ENCODE measurements around the gene SH3BP5.

The SH3BP5 gene

DNA sequence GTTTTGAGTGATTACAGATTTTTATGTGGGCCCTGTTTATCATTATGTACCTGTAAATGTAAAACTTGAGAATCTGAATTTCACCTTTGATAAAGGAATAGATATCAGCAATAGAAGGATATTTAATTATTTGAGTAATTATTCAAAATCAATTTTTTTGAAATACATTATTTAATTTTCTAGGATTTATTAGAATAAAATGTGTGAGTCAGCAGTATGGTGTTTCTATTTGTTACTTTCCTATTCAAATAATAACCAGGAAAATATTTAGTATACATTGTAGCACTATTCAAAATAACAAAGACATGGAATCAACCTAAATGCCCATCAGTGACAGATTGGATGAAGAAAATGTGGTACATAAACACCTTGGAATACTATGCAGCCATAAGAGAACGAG lies 104.2 kb downstream of the SH3BP5 start:
- DNase-seq = no peak

DNA sequence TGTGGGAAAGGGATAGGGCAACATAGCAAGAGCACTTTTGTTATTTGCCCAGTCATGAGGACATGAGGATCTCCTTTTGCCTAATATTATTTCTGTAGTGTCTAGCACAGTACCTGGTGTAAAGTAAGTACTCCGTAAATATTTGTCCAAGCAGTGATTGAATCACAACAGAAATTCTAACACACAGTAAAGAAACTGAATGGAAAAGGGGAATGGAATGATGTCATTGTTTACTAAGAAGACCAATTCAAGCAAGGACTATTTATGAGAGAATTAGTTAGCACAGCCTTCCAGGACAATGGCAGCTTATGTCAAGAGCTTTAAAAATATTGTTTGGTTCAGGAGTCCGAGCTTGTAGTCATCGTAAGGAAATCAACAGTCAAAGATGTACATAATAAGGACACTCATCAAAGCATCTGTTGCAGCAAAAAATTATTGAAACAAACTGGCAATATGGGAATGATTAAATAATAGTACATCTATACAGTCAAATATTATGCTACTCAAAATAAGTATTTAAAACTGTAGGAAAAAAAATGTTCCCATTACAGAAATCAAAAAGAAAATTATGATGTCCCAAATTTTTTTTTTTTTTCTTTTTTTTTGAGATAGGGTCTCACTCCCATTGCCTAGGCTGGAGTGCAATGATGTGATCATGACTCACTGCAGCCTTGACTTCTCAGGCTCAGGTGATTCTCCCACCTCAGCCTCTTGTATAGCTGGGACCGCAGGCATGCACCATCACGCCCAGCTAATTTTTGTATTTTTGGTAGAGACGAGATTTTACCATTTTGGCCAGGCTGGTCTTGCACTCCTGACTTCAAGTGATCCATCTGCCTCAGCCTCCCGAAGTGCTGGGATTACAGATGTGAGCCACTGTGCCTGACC lies 108.5 kb downstream of the SH3BP5 start:
- no peak for DNase-seq

DNA sequence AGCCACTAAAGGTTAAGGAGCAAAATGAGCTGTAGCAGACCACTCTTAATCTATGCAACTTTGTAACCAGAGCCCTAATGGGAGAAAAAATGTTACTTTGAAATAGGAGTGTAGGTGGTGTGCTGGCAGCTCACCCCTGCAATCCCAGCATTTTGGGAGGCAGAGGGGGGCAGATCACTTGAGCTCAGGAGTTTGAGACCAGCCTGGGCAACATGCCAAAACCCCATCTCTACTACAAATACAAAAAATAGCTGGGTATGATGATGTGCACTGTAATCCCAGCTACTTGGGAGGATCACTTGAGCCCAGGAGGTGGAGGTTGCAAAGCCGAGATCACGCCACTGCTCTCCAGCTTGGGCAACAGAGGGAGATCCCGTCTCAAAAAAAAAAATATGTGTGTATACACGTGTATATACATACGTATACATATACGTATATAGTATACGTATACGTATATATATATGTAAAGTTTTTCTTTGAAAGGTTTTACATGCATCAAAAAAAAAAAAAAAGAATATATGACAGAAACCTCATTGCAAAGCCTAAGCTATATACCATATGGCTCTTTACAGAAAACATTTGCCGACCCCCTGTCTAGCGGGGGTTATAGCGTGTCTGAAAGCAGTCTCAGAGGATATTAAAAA lies 110.7 kb downstream of the SH3BP5 start:
- no peak for DNase-seq

DNA sequence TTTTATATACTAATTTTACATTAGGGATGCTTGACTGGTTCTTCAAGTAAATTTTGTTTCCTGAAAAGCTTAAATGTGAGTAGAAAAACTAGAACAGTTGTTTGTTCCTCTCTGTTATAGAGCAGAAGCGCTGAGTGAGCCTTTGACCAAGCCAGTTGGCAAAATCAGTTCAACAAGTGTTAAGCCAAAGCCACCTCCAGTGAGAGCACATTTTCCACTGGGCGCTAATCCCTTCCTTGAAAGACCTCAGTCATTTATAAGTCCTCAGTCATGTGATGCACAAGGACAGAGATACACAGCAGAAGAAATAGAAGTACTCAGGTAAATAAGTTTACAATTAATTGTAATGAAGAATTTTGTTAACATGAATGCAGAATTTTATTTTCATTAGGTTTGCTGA lies 111.7 kb downstream of the SH3BP5 start:
- no peak for DNase-seq

DNA sequence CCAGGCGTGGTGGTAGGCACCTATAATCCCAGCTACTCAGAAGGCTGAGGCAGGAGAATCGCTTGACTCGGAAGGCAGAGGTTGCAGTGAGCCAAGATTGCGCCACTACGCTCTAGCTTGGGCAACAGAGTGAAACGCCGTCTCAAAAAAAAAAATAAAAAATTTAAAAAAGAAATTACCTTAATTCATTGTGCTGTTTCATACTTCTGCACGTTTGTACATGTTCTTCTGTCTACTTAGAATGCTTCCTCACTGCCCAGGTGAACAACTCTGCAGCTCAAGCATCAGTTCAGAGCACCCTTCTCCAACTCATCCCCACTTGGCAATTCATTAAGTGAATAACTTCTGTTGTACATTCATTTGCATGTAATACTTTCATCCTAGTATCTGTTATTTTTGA lies 112.3 kb downstream of the SH3BP5 start:
- DNase-seq = no peak

DNA sequence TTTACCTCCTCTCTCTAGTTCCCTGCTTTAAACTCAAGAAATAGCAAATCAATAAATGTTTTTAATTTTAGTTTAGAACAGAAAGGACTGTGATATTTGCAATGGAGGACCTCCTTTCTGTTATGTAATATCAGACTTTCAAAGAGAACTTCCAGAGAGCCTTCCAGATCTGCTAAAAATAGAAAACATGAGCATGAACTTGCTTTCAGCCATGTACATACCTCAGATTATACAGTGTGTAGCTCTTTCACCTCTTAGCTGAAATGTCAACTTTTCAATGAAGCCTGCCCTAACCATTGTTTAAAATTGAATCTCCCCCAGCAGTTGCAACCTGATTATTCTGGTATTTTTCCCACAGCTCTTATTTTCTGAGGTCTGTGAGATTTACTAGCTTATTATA lies 113.7 kb downstream of the SH3BP5 start:
- no peak for DNase-seq

DNA sequence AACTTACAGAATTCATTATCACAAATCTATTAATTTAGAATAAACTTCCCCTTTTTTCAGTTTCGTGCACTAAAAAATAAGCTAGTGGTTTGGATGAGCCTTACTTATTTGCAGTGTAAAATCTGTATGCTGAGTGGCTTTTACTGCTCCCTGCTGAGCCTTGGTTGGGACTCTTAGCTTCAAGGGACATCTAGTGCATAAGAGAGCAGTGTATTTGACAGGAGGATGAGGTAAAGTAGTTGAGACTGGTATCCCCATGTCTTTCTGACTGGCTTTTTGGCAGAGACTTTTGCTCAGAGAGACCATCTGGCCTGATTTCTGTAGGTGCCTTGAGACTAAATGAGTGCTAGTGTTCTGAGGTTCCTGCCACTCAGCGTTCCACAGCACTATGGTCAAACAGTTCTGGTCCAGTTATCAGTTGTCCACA lies 114.5 kb downstream of the SH3BP5 start:
- DNase-seq = no peak

DNA sequence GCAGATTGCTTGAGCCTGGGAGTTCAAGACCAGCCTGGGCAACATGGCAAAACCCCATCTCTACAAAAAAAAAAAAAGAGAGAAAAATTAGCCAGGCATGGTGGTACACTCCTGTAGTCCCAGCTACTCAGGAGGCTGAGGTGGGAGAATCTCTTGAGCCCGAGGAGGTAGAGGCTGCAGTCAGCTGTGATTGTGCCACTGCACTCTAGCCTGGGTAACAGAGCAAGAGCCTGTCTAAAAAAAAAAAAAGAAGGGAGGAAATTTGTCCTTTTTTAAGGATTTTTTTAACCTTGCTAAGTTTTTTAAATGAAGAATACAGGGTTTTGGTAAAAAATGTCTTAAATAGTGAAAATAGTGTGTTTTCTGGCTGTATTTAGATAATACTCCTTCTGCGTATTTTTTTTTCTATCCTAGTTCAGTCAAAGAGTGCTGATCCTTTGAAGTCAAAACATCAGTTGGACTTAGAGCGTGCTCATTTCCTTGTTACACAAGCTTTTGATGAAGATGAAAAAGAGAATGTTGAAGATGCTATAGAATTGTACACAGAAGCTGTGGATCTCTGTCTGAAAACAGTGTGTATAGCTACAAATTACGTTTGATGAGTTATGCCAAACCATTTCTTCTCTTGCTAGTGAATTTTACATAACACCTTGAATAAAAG lies 115.2 kb downstream of the SH3BP5 start:
- DNase-seq = no peak

DNA sequence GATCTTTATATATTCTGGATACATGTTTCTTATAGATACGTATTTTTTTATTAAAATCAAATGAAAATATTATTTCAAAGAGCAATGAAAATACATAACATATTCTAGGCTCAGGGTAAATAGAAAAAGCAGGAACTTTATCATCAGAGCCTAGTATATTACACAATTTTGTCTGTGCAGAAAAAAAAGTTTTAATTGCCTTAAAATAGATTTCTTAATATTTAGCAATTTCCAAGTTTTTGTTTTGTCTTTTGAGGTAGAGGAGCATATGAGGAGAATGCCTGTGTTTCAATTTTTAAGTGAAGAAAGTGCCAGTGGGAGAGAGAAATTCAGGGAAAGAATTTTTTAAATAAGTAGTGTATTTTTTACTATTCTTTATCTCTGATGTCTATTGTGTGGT lies 115.9 kb downstream of the SH3BP5 start:
- DNase-seq = no peak

DNA sequence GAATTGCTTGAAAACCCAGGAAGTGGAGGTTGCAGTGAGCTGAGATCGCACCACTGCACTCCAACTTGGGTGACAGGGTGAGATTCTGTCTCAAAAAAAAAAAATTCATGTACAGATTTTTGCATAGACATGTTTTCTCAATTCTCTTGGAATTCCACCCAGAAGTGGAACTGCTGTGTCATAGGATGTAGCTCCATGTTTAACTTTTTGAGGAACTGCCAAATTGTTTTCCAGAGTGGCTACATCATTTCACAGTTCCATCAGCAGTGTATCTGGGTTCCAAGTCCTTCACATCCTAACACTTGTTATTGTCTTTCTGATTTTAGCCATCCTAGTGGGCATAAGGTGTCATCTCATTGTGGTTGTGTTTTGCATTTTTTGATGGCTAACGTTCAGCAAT lies 116.4 kb downstream of the SH3BP5 start:
- no peak for DNase-seq

DNA sequence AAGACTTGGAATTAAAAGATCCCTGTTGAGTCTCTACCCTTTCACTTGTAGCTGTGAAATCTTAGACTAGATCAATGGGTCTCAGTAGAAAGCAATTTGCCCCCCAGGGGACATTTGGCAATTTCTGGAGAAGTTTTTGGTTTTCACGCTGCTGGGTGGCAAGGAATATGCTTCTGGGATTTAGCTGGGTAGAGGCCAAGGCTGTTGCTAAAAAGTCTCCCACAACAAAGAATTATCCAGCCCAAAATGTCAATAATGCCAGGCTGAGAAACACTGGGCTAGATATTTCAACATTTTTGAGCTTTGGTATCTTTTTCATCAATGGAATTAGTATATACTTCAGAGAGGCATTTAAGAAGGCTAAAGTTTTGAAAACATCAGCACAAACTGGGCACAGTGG lies 117.6 kb downstream of the SH3BP5 start:
- DNase-seq = no peak

DNA sequence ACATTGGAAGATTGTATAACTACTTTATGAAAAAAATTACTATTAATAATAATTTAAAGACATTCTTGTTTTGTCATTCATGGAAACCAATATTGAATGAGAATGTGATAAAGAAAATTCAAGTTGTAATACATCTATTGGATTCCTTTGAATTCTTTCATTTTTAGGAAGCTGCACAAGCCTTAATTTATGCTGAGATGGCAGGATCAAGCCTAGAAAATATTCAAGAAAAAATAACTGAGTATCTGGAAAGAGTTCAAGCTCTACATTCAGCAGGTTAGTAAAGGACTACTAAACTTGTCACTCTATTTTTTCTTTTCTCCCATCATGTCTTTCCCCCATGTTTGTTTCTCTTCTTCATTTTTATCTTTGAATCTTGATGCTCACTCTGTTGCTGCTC lies 120.4 kb downstream of the SH3BP5 start:
- no peak for DNase-seq

DNA sequence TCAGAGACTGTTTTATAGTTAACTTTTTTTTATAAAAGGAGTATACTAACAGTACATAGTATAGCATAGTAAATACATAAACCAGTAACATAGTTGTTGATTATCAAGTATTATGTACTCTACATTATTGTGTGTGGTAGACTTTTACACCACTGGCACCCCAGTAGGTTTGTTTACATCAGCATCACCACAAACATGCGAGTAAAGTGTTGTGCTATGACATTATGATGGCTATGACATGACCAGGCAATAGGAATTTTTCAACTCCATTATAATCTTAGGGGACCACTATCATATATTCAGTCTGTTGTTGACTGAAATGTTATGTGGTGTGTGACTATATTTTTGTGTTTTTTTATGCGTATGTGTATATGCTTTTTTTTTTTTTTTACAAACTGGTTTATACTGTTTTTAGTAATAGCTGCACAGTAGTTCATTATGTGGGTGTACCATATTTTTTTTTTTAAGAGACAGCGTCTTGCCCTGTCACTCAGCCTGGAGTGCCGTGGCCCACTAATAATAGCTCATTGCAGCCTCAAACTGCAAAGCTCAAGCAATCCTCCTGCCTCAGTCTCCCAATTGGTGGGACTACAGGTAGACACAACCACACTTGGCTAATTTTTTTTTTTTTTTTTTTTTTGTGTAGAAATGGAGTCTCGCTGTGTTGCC lies 124.4 kb downstream of the SH3BP5 start:
- DNase-seq = no peak

DNA sequence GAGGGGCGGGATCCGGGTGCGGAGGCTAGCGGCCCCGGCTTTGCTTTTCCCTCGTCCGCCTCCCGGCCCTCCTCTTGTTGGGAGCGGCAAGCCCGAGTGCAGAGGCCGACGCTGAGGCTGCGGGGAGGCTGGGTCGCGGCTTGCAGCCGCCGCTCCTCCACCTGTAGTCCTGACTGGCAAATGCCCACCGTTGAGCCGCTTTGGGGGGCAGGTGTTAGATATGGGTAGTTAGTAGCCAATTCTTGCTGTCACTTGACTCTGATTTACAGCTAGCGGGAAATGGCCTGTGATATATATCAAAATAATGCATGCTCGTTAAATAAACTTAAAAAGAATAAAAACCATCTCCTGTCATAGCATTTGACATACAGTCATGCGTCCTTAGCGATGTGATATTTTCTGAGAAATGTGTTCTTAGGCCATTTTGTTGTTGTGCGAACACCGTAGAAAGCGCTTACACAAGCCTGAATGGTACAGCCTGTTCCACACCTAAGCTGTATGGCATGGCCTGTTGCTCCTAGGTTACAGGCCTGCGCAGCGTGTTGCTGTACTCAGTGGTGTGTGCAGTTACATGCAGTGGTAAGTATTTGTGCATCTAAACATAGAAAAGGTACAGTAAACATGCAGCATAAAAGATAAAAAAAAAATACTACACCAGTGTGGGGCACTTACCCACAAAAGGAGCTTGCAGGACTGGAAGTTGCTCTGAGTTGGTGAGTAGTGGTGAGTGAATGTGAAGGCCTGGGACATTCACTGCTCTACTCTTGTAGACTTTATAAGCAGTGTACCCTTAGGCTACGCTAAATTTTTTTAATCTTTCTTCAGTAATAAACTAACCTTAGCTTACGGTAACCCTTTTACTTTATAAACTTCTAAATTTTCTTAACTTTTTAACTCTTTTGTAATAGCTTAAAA lies 125.5 kb downstream of the SH3BP5 start:
- no peak for DNase-seq

DNA sequence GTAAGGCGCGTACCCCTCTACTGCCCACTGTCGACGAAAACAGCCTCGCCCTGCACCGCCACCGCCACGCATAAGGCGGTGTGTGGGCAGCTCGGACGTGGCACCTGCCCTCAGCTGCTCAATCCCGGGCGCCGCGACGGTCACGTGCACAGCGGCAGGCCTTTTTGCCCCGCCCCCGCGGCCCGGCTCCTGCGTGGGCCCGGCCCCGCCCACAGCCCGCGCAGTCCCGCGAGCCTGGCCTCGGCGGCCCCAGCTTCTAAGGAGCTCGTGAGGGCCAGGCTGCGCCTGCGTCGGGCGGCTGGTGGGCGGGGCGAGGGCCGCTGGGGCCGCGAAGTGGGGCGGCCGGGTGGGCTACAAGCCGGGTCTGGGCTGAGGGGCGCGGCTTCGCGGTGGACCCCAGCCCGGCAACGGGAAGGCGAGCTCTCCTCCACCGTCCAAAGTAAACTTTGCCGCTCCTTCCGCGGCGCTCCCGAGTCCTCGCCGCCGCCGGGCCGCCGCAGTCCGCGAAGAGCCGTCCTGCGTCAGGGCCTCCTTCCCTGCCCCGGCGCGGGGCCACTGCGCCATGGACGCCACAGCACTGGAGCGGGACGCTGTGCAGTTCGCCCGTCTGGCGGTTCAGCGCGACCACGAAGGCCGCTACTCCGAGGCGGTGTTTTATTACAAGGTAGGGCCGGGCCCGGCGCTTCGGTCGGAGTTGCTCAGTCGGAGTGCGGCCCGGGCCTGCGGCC lies 126.3 kb downstream of the SH3BP5 start, which contains the start of gene CAPN7:
TSS of gene CAPN7 (plus strand) at position 313 of the 728 bp plus-strand sequence. CDS start at position 563, 250 bp downstream.
- DNase-seq = no peak

DNA sequence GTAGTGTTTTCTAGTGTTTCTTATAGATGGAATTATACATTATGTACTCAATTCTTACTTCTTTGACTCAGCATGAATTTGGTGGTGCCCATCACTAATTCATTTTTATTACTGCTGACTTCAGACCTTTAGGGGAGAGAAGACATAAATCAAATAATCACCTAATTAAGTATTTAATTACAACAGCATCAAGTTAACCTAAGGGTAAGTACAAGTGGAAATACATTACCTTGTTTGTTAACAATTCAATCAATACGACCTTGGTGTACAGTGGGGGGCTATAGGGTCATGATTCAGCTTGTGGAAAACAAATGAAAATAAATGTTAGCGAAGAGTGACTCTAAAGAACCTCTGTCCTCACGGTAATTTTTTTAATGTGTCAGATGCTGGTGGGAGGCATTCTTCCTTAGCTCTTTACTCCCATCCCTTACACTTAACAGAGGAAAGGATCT lies 126.9 kb downstream of the SH3BP5 start:
- DNase-seq = no peak
